Mesothelial cell of epicardium (in vitro differentiated cells): ENCODE results near the gene DNM3. TPM values are rescaled to one million over a fixed set of nuclear protein-coding genes. Genes with fewer than 3 reads are reported as not detected.

Experiments used
- DNase-seq, 2 experiments: peaks; one replicate each; pipeline ENCODE4 v3.0.0; 2021; ENCODE audit warnings: low spot score in 2 of 2; ENCODE audit not compliant: unreplicated experiment in 2 of 2
- H3K27ac Mint-ChIP-seq: 2 replicates; pipeline ENCODE4 v1.8.0; 2021; ENCODE audit warnings: mixed read lengths
- H3K27me3 Mint-ChIP-seq: 2 replicates; pipeline ENCODE4 v1.8.0; 2021; ENCODE audit warnings: low read depth, mixed read lengths
- H3K36me3 Mint-ChIP-seq: 2 replicates; pipeline ENCODE4 v1.8.0; 2021; ENCODE audit warnings: mixed read lengths
- H3K4me1 Mint-ChIP-seq: 2 replicates; pipeline ENCODE4 v1.8.0; 2021; ENCODE audit warnings: mixed read lengths
- H3K4me3 Mint-ChIP-seq: 2 replicates; pipeline ENCODE4 v1.8.0; 2021; ENCODE audit warnings: mild to moderate bottlenecking, moderate library complexity, mixed read lengths
- H3K9me3 Mint-ChIP-seq: 2 replicates; pipeline ENCODE4 v1.8.0; 2021; ENCODE audit warnings: mixed read lengths
- CTCF ChIP-seq: fragments of 200-600 bp; sonication (generic); IDR thresholded peaks from one replicate; pipeline ENCODE4 v1.5.0; 2021; ENCODE audit warnings: antibody characterized with exemption; ENCODE audit not compliant: unreplicated experiment
- total RNA-seq: library from RNA; stranded (reverse); gene quantifications from 3 replicates; pipeline ENCODE4 v1.2.1, GENCODE V29; 2021

Gene DNM3
- total RNA-seq, 1 donor from 2014 or later: 5.0 TPM

DNA sequence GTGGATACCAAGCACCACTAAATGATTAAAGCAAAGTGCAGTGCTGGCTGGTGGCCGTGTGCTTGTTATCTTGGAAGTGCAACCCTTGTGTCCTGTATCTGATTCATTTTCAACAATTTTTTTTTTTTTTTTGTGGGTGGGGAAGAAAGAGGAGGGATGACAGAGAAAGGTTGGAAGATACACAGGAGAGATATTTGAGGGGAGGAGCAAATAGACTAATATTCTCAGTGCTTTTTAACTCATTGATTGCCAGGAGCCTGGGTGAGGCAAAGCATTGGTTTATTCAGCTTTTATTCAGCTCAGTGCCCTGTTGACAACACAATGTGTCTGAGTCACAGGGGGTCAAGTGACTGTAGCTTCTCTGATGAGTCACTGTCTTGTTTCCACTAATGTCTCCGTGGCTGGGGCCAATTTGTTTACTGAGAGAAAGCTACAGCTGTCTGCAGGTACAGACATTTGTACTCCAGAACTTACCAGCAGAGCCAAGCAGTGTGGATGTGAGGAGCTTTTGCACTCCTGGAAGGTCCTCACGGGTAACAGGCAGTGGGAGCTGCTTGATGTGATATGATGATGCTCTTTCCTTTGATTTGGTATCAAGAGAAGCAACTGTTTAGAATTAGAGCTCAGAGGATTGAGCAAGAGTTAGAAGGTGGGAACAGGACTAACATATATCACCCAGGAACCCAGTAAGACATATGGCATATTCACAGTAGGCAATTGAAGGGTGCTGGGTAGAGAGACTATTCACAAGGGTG, 23.6 kb upstream of the DNM3 start:
- Mint-ChIP-seq H3K27me3 (no peaks in the 10 kb centered on the region), H3K4me3 (no peak overlapping the region), H3K9me3 (no peaks in the 10 kb centered on the region), H3K4me1 (peaks cover 10% of the 10 kb centered on the region), H3K27ac (no peak overlapping the region), H3K36me3 (no peaks in the 10 kb centered on the region)
- no peak for DNase-seq
- no peak for TF ChIP-seq CTCF

DNA sequence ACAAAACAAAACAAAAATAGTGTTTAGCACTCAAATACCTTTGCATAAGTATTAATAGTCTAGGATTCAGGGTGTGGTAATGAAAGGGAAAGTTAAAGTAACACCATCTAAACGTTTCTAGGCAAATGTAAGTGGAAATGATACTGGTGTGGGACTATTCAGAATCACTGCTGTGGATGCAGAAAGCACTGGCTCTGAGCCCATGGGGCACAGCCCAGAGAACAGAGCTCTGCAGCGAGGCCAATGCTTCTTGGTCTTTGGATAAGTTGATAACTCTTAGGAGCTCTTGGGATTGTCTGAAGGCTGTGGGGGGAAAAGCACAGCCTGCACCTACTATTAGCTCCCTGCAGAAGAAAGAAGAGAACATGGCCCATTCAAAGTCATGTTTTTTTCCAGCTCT, 21.4 kb upstream of the DNM3 start:
- DNase-seq: no peak
- Mint-ChIP-seq H3K27me3 (no peaks in the 10 kb centered on the region), H3K9me3 (peaks cover 2% of the 10 kb centered on the region), H3K36me3 (no peaks in the 10 kb centered on the region), H3K4me1 (peaks cover 10% of the 10 kb centered on the region), H3K27ac (no peak overlapping the region), H3K4me3 (no peak overlapping the region)
- no peak for TF ChIP-seq CTCF

DNA sequence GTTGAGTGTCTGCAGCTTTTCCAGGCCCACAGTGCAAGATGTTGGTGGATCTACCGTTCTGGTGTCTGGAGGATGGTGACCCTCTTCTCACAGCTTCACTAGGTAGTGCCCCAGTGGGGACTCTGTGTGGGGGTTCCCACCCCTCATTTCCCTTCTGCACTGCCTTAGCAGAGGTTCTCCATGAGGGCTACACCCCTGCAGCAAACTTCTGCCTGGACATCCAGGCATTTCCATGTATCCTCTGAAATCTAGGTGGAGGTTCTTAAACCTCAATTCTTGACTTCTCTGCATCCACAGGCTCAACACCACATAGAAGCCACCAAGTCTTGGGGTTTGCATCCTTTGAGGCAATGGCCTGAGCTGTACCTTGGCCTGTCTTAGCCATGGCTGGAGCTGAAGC, 14.3 kb upstream of the DNM3 start:
- H3K27ac Mint-ChIP-seq: no peak overlapping the region
- no peak overlapping the region for H3K4me3 Mint-ChIP-seq
- H3K27me3 Mint-ChIP-seq: no peaks in the 10 kb centered on the region
- peaks cover 10% of the 10 kb centered on the region for H3K36me3 Mint-ChIP-seq
- H3K4me1 Mint-ChIP-seq: no peaks in the 10 kb centered on the region
- no peak for DNase-seq
- no peak for TF ChIP-seq CTCF
- H3K9me3 Mint-ChIP-seq: peaks cover 35% of the 10 kb centered on the region

GRCh38 chr1:171828794-171829193, 12.5 kb upstream of the DNM3 start:
- no peaks in the 10 kb centered on the region for H3K27me3 Mint-ChIP-seq
- H3K36me3 Mint-ChIP-seq: peaks cover 10% of the 10 kb centered on the region
- no peak overlapping the region for H3K27ac Mint-ChIP-seq
- DNase-seq: no peak
- peaks cover 35% of the 10 kb centered on the region for H3K9me3 Mint-ChIP-seq
- H3K4me1 Mint-ChIP-seq: no peaks in the 10 kb centered on the region
- H3K4me3 Mint-ChIP-seq: no peak overlapping the region
- TF ChIP-seq CTCF: no peak

GRCh38 chr1:171833091-171833825, 8.0 kb upstream of the DNM3 start:
- H3K36me3 Mint-ChIP-seq: no peaks in the 10 kb centered on the region
- H3K9me3 Mint-ChIP-seq: peaks cover 6% of the 10 kb centered on the region
- DNase-seq: no peak
- H3K27me3 Mint-ChIP-seq: peaks cover 1% of the 10 kb centered on the region
- TF ChIP-seq CTCF: no peak
- H3K4me3 Mint-ChIP-seq: no peak overlapping the region
- no peak overlapping the region for H3K27ac Mint-ChIP-seq
- no peaks in the 10 kb centered on the region for H3K4me1 Mint-ChIP-seq
